ENCODE results near the gene FAM118B. TPM values are rescaled to one million over a fixed set of nuclear protein-coding genes. Genes with fewer than 3 reads are reported as not detected.
A peak's percentile ranks its signal among the peaks of the same experiment; 100 is the strongest.

Gene FAM118B
- total RNA-seq, 1 donor from 2014 or later = 25.9 TPM

DNA sequence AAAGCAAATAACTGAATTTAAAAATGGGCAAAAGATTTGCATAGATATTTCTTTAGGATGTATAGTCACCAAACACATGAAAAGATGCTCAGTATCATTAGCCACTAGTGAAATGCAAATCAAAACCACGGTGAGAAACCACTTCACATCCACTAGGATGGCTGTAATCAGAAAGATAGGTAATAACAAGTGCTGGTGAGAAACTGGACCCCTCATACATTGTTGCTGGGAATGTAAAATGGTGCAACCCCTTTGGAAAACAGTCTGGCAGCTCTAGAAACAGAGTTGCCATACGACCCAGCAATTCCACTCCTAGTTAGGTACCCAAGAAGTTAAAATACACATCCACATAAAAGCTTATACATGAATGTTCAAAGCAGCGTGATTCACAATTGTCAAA is 16.5 kb upstream of the FAM118B start:
- H3K27ac Mint-ChIP-seq (ENCODE audit: unreplicated experiment) = no peak overlapping the region

DNA sequence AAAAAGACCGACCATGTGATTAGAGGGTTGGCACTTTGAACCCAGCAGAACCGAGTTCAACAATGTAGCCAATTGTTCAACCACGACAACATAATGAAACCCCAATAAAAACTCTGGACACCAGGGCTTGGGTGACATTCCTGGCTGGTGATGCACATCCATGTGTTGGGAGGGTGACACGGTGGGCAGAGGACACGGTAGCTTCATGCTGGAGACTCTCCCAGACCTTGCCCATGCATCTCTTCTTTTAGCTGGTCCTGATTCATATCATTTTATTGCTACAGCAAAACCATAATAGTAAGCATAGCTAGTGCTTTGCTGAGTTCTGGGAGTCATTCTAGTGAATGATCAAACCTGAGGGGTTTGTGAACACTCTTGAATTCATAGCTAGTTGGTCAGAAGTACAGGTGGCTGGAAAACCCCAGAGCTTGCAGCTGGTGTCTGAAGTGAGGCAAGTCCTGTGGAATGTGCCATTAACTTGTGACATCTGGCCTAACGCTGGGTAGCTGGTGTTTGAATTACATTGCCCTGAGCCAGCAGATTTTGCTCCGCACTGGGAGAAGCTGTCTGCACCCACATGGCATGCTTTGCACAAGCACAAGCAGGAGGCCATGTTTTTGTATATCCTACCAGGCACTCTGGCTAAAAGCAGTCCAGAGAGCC is 14.2 kb upstream of the FAM118B start:
- TF ChIP-seq, protein P1, sequence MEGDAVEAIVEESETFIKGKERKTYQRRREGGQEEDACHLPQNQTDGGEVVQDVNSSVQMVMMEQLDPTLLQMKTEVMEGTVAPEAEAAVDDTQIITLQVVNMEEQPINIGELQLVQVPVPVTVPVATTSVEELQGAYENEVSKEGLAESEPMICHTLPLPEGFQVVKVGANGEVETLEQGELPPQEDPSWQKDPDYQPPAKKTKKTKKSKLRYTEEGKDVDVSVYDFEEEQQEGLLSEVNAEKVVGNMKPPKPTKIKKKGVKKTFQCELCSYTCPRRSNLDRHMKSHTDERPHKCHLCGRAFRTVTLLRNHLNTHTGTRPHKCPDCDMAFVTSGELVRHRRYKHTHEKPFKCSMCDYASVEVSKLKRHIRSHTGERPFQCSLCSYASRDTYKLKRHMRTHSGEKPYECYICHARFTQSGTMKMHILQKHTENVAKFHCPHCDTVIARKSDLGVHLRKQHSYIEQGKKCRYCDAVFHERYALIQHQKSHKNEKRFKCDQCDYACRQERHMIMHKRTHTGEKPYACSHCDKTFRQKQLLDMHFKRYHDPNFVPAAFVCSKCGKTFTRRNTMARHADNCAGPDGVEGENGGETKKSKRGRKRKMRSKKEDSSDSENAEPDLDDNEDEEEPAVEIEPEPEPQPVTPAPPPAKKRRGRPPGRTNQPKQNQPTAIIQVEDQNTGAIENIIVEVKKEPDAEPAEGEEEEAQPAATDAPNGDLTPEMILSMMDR (IDR thresholded peaks at IDR 0.05) = no peak
- peaks cover 14% of the 10 kb centered on the region for H3K36me3 Mint-ChIP-seq (ENCODE audit: low read depth)
- H3K27ac Mint-ChIP-seq (ENCODE audit: unreplicated experiment) = peak overlapping the region; percentile 18
- no peak for DNase-seq (ENCODE audit: low spot score)
- H3K27me3 Mint-ChIP-seq (ENCODE audit: low read depth) = no peaks in the 10 kb centered on the region
- H3K4me1 Mint-ChIP-seq (ENCODE audit: low read depth) = peaks cover 12% of the 10 kb centered on the region
- H3K9me3 Mint-ChIP-seq (ENCODE audit: low read depth) = no peaks in the 10 kb centered on the region
- H3K4me3 Mint-ChIP-seq (ENCODE audit: unreplicated experiment) = no peak overlapping the region

More for the DNA sequence above, 16.5 kb upstream of the FAM118B start:
- peaks cover 18% of the 10 kb centered on the region for H3K36me3 Mint-ChIP-seq (ENCODE audit: low read depth)
- no peak for DNase-seq (ENCODE audit: low spot score)
- H3K4me1 Mint-ChIP-seq (ENCODE audit: low read depth) = peaks cover 12% of the 10 kb centered on the region
- H3K9me3 Mint-ChIP-seq (ENCODE audit: low read depth) = no peaks in the 10 kb centered on the region
- TF ChIP-seq, protein P1 (IDR thresholded peaks at IDR 0.05) = no peak
- no peak overlapping the region for H3K4me3 Mint-ChIP-seq (ENCODE audit: unreplicated experiment)
- no peaks in the 10 kb centered on the region for H3K27me3 Mint-ChIP-seq (ENCODE audit: low read depth)

DNA sequence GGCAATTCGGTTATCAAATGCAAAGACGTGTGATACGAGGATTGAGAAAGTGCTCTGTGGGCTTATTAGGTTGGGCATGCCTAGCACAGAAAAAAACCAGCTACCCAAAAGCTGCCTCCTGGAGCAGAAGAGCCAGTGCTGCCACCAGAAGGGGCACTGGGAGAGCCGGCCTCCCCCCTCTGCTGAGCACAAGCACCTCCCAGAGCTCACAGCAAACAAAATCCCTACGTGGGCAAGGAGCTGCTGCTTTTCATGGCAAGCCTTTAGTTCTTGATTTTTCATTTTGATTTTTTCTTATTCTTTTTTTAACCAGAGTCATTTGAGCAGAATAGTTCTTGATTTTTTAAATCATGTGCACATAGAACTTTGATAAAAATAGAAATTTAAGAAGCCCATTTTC is 12.9 kb upstream of the FAM118B start:
- no peak overlapping the region for H3K27ac Mint-ChIP-seq (ENCODE audit: unreplicated experiment)
- H3K27me3 Mint-ChIP-seq (ENCODE audit: low read depth) = no peaks in the 10 kb centered on the region
- H3K36me3 Mint-ChIP-seq (ENCODE audit: low read depth) = peaks cover 23% of the 10 kb centered on the region
- peaks cover 12% of the 10 kb centered on the region for H3K4me1 Mint-ChIP-seq (ENCODE audit: low read depth)
- no peak overlapping the region for H3K4me3 Mint-ChIP-seq (ENCODE audit: unreplicated experiment)
- no peaks in the 10 kb centered on the region for H3K9me3 Mint-ChIP-seq (ENCODE audit: low read depth)
- no peak for DNase-seq (ENCODE audit: low spot score)
- TF ChIP-seq, protein P1 (IDR thresholded peaks at IDR 0.05) = no peak

DNA sequence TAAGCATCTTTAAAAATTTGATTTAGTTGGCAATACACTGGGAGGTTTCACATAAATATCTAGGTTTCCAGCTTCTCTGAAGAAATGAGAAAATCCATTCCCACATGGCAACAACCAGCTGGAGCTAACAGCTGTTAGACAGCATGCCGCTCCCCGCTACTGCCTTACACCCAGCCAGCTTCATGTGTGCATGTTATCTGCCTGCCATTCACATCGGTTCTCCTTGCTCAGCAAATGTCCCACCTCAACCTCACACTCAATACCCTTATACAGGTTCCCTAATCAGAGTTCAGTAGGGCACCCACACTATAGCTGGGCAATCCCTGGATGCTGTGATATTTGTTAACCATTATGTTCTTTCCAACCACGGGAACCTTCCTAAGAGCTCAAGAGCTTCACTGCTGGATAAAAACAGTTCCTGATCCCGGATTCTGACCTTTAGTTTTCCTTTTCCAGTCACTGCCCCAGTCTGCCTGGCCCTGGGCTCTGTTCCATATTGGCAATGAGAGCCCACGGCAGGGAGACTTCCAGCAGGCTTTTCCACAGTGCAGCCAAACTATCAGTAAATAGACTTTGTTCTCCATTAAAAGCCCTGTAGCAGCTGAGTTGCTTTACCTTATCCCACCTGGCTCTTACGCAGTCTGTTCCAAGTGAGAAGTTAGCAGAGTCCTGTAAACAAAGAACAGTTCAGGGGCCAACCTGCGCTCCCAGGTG is 8.8 kb upstream of the FAM118B start:
- Mint-ChIP-seq H3K27me3 (ENCODE audit: low read depth) (no peaks in the 10 kb centered on the region), H3K36me3 (ENCODE audit: low read depth) (peaks cover 31% of the 10 kb centered on the region), H3K27ac (ENCODE audit: unreplicated experiment) (no peak overlapping the region), H3K4me3 (ENCODE audit: unreplicated experiment) (no peak overlapping the region), H3K9me3 (ENCODE audit: low read depth) (no peaks in the 10 kb centered on the region), H3K4me1 (ENCODE audit: low read depth) (peaks cover 6% of the 10 kb centered on the region)
- no peak for DNase-seq (ENCODE audit: low spot score)
- TF ChIP-seq, protein P1 (IDR thresholded peaks at IDR 0.05) = no peak

DNA sequence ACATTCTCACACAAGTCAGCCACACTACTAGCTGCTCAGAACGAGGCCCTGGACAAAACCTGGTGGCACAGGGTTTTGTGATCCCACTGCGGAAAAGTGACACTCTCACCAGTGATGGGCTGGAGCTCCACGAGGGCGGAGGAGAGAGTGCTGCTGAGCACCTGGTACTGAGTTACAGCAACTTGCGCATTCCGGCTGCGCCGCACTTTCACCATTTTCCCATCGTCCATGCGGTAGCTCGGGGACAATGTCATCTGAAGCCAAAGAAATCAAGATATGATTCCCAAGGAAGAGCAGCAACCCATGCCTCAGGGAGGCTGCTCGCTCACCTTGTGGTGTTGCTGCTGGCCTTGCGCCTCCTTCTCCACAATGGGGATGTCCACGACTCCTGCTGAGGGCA is 6.2 kb upstream of the FAM118B start:
- H3K27me3 Mint-ChIP-seq (ENCODE audit: low read depth) = no peaks in the 10 kb centered on the region
- no peak overlapping the region for H3K4me3 Mint-ChIP-seq (ENCODE audit: unreplicated experiment)
- TF ChIP-seq, protein P1 (IDR thresholded peaks at IDR 0.05) = no peak
- H3K9me3 Mint-ChIP-seq (ENCODE audit: low read depth) = no peaks in the 10 kb centered on the region
- peaks cover 31% of the 10 kb centered on the region for H3K36me3 Mint-ChIP-seq (ENCODE audit: low read depth)
- H3K4me1 Mint-ChIP-seq (ENCODE audit: low read depth) = peaks cover 5% of the 10 kb centered on the region
- DNase-seq (ENCODE audit: low spot score) = no peak
- no peak overlapping the region for H3K27ac Mint-ChIP-seq (ENCODE audit: unreplicated experiment)

Data from chondrocyte (in vitro differentiated cells).